Hindlimb muscle (tissue), 1 donor: ENCODE results near the gene SYPL2. TPM values are rescaled to one million over a fixed set of nuclear protein-coding genes. Genes with fewer than 3 reads are reported as not detected.
"Not testable (repeated sequence)": the region's sequence is repeated elsewhere in the genome, so short reads cannot be mapped to it uniquely, and the experiment has no call there.

Source experiments
- DNase-seq: peaks from one replicate; pipeline ENCODE4 v3.0.0-alpha.2; 2013
- polyA plus RNA-seq: library from polyadenylated mRNA; unstranded; fragments of 120-200 nt; gene quantifications from one replicate; pipeline ENCODE4 v1.2.1, GENCODE V29; 2013; ENCODE audit not compliant: insufficient read length

The SYPL2 gene
- 289 TPM for polyA plus RNA-seq

GRCh38 chr1:109466452-109467300, at the start of gene SYPL2:
TSS of gene SYPL2 (plus strand) at chr1:109466546. CDS start at chr1:109466844, 298 bp downstream.
- DNase-seq, result no peak

GRCh38 chr1:109423498-109423897, 42.8 kb upstream of the SYPL2 start:
- no peak for DNase-seq

- DNase-seq, result peak; percentile 12
Measured at GRCh38 chr1:109425391-109426280, 40.7 kb upstream of the SYPL2 start.

- DNase-seq, result peak; percentile 96
Measured at GRCh38 chr1:109426281-109427170, 39.8 kb upstream of the SYPL2 start, which contains the start of gene PSMA5. TSS of gene PSMA5 (minus strand) at chr1:109426448. CDS start at chr1:109426330, 118 bp downstream.

- DNase-seq, result no peak
Measured at GRCh38 chr1:109427171-109427467, 39.2 kb upstream of the SYPL2 start.

GRCh38 chr1:109432336-109432735, 34.0 kb upstream of the SYPL2 start:
- DNase-seq, result no peak

- no peak for DNase-seq
Measured at GRCh38 chr1:109433322-109433721, 33.0 kb upstream of the SYPL2 start.

GRCh38 chr1:109434484-109434883, 31.9 kb upstream of the SYPL2 start:
- DNase-seq, result no peak

- DNase-seq, result no peak
Measured at GRCh38 chr1:109438798-109439297, 27.5 kb upstream of the SYPL2 start.

GRCh38 chr1:109441069-109441468, 25.3 kb upstream of the SYPL2 start:
- no peak for DNase-seq

GRCh38 chr1:109443476-109443875, 22.9 kb upstream of the SYPL2 start:
- DNase-seq, result no peak

- DNase-seq, result no peak
Measured at GRCh38 chr1:109444346-109444745, 22.0 kb upstream of the SYPL2 start.

GRCh38 chr1:109445949-109446695, 20.2 kb upstream of the SYPL2 start:
- DNase-seq, result not testable (repeated sequence)

- no peak for DNase-seq
Measured at GRCh38 chr1:109447524-109447923, 18.8 kb upstream of the SYPL2 start.

GRCh38 chr1:109454497-109455133, 11.7 kb upstream of the SYPL2 start:
- no peak for DNase-seq

- no peak for DNase-seq
Measured at GRCh38 chr1:109457819-109458218, 8.5 kb upstream of the SYPL2 start.

- DNase-seq, result no peak
Measured at GRCh38 chr1:109466125-109466451, 258 bp upstream of the SYPL2 start.

GRCh38 chr1:109467301-109467777, 993 bp downstream of the SYPL2 start:
- no peak for DNase-seq

- no peak for DNase-seq
Measured at GRCh38 chr1:109468061-109468460, 1.7 kb downstream of the SYPL2 start.

GRCh38 chr1:109468903-109469302, 2.6 kb downstream of the SYPL2 start:
- DNase-seq, result no peak

- no peak for DNase-seq
Measured at GRCh38 chr1:109470245-109470644, 3.9 kb downstream of the SYPL2 start.
